ENCODE data around the gene LAMB3. TPM values are rescaled to one million over a fixed set of nuclear protein-coding genes. Genes with fewer than 3 reads are reported as not detected.

Gene LAMB3
- polyA plus RNA-seq, 1 donor (not counting 4 experiments of a cell fraction or from before 2014, with no cell fraction given) = 659 TPM

- H3K27me3 ChIP-seq (ENCODE audit: control insufficient read depth, extremely low read depth, insufficient read depth, low read length) = peaks cover 22% of the 10 kb centered on the region
- TF ChIP-seq CTCF (optimal IDR thresholded peaks at IDR 0.05 in 1 of 3, IDR thresholded peaks at IDR 0.05 in 1 of 3, conservative IDR thresholded peaks at IDR 0.05 in 1 of 3; ENCODE audit: extremely low read depth in 1 of 3, insufficient read depth in 2 of 3, low read length in 3 of 3) = no peak
- TF ChIP-seq EZH2 (IDR thresholded peaks at IDR 0.05; ENCODE audit: low read length) = no peak
- peaks cover 1% of the 10 kb centered on the region for H3K9me3 ChIP-seq (ENCODE audit: control insufficient read depth, low read depth, low read length)
- peaks cover 23% of the 10 kb centered on the region for H3K4me1 ChIP-seq (ENCODE audit: control insufficient read depth, extremely low read depth, insufficient read depth, low read length)
- no peaks in the 10 kb centered on the region for H3K36me3 ChIP-seq (ENCODE audit: control insufficient read depth in 2 of 2, extremely low read depth in 1 of 2, insufficient read depth in 2 of 2, low read length in 2 of 2)
- peak; percentile 49 for FAIRE-seq
- dilution Hi-C loops (cut with MboI; ENCODE audit: extremely low pct_ligation_motif_present, low sequenced_read_pairs) = no loop called here
- no peak for DNase-seq (ENCODE audit: low read depth, low spot score)
- peak overlapping the region in 2 of 3 experiments; percentile 44 to 47 for H3K4me3 ChIP-seq (ENCODE audit: control insufficient read depth in 2 of 3, extremely low read depth in 1 of 3, insufficient read depth in 2 of 3, low read depth in 1 of 3, low read length in 3 of 3)
- H4K20me1 ChIP-seq (ENCODE audit: control insufficient read depth, extremely low read depth, insufficient read depth, low read length) = no peaks in the 10 kb centered on the region
- H3K27ac ChIP-seq (ENCODE audit: control insufficient read depth, insufficient read depth, low read length) = no peak overlapping the region
- peak overlapping the region; percentile 78 for H3K4me2 ChIP-seq (ENCODE audit: control insufficient read depth, extremely low read depth, insufficient read depth, low read depth, low read length)
- no peaks in the 10 kb centered on the region for H3K79me2 ChIP-seq (ENCODE audit: control insufficient read depth, insufficient read depth, low read length)
- no peak overlapping the region for H3K9ac ChIP-seq (ENCODE audit: control insufficient read depth, extremely low read depth, insufficient read depth, low read length)
- no peak overlapping the region for H2AFZ ChIP-seq (ENCODE audit: control insufficient read depth, low read length)
- no peaks in the 10 kb centered on the region for H3K9me1 ChIP-seq (ENCODE audit: control insufficient read depth, extremely low read depth, insufficient read depth, low read length)
These were observed 67.0 kb downstream of the LAMB3 start for GRCh38 chr1:209585197-209585596.

GRCh38 chr1:209584231-209584672 is 68.0 kb downstream of the LAMB3 start:
- dilution Hi-C loops (cut with MboI; ENCODE audit: extremely low pct_ligation_motif_present, low sequenced_read_pairs) = no loop called here
- TF ChIP-seq EZH2 (IDR thresholded peaks at IDR 0.05; ENCODE audit: low read length) (no peak), CTCF (optimal IDR thresholded peaks at IDR 0.05 in 1 of 3, IDR thresholded peaks at IDR 0.05 in 1 of 3, conservative IDR thresholded peaks at IDR 0.05 in 1 of 3; ENCODE audit: extremely low read depth in 1 of 3, insufficient read depth in 2 of 3, low read length in 3 of 3) (no peak)
- H3K4me2 ChIP-seq (ENCODE audit: control insufficient read depth, extremely low read depth, insufficient read depth, low read depth, low read length) = no peak overlapping the region
- no peaks in the 10 kb centered on the region for H3K79me2 ChIP-seq (ENCODE audit: control insufficient read depth, insufficient read depth, low read length)
- no peak overlapping the region for H3K27ac ChIP-seq (ENCODE audit: control insufficient read depth, insufficient read depth, low read length)
- FAIRE-seq (no peak), DNase-seq (ENCODE audit: low read depth, low spot score) (no peak)
- H2AFZ ChIP-seq (ENCODE audit: control insufficient read depth, low read length) = no peak overlapping the region
- H3K9me1 ChIP-seq (ENCODE audit: control insufficient read depth, extremely low read depth, insufficient read depth, low read length) = no peaks in the 10 kb centered on the region
- H3K9me3 ChIP-seq (ENCODE audit: control insufficient read depth, low read depth, low read length) = peaks cover 1% of the 10 kb centered on the region
- no peak overlapping the region for H3K9ac ChIP-seq (ENCODE audit: control insufficient read depth, extremely low read depth, insufficient read depth, low read length)
- H3K4me1 ChIP-seq (ENCODE audit: control insufficient read depth, extremely low read depth, insufficient read depth, low read length) = peaks cover 23% of the 10 kb centered on the region
- H3K27me3 ChIP-seq (ENCODE audit: control insufficient read depth, extremely low read depth, insufficient read depth, low read length) = peaks cover 22% of the 10 kb centered on the region
- H3K4me3 ChIP-seq (ENCODE audit: control insufficient read depth in 2 of 3, extremely low read depth in 1 of 3, insufficient read depth in 2 of 3, low read depth in 1 of 3, low read length in 3 of 3) = no peak overlapping the region
- no peaks in the 10 kb centered on the region for H4K20me1 ChIP-seq (ENCODE audit: control insufficient read depth, extremely low read depth, insufficient read depth, low read length)
- H3K36me3 ChIP-seq (ENCODE audit: control insufficient read depth in 2 of 2, extremely low read depth in 1 of 2, insufficient read depth in 2 of 2, low read length in 2 of 2) = no peaks in the 10 kb centered on the region

Data from keratinocyte (primary cell).